Trophoblast cell (in vitro differentiated cells and primary cell): ENCODE results near the gene RAD51B.

Experiments used
- DNase-seq, 2 donors: peaks; one replicate each; pipeline ENCODE4 v3.0.0-alpha.2; 2016
- H2AFZ ChIP-seq: 2 replicates; pipeline ENCODE4 v1.6.1; 2013; ENCODE audit warnings: low read length, moderate library complexity, mild to moderate bottlenecking; ENCODE audit not compliant: insufficient read depth, poor library complexity
- H2AK5ac ChIP-seq: 2 replicates; pipeline ENCODE4 v1.6.1; 2013; ENCODE audit warnings: mild to moderate bottlenecking, low read length
- H2BK120ac ChIP-seq: 2 replicates; pipeline ENCODE4 v1.6.1; 2013; ENCODE audit warnings: low read length, mild to moderate bottlenecking, moderate library complexity; ENCODE audit not compliant: insufficient read depth, poor library complexity
- H2BK12ac ChIP-seq: 2 replicates; pipeline ENCODE4 v1.6.1; 2013; ENCODE audit warnings: mild to moderate bottlenecking, low read length, moderate library complexity
- H2BK5ac ChIP-seq: 2 replicates; pipeline ENCODE4 v1.6.1; 2013; ENCODE audit warnings: low read length, low read depth, moderate library complexity, mild to moderate bottlenecking; ENCODE audit not compliant: poor library complexity
- H3K14ac ChIP-seq: 2 replicates; pipeline ENCODE4 v1.6.1; 2013; ENCODE audit warnings: mild to moderate bottlenecking, low read length
- H3K18ac ChIP-seq: 2 replicates; pipeline ENCODE4 v1.6.1; 2013; ENCODE audit warnings: mild to moderate bottlenecking, low read length
- H3K23ac ChIP-seq: 2 replicates; pipeline ENCODE4 v1.6.1; 2013; ENCODE audit warnings: low read length
- H3K27ac ChIP-seq: 2 replicates; pipeline ENCODE4 v1.5.1; 2013; ENCODE audit warnings: low read depth, mild to moderate bottlenecking, inconsistent platforms, low read length, moderate library complexity
- H3K27me3 ChIP-seq: 2 replicates; pipeline ENCODE4 v1.6.1; 2013; ENCODE audit warnings: inconsistent platforms, mild to moderate bottlenecking, low read length, moderate library complexity; ENCODE audit not compliant: insufficient read depth
- H3K36me3 ChIP-seq, 2 experiments: 1 replicate in 1 of 2; 2 replicates in 1 of 2; pipeline ENCODE4 v1.6.1; 2013; ENCODE audit warnings: low read length in 2 of 2, mild to moderate bottlenecking in 2 of 2, moderate library complexity in 1 of 2; ENCODE audit not compliant: insufficient read depth in 2 of 2, control insufficient read depth in 1 of 2
- H3K4ac ChIP-seq: 2 replicates; pipeline ENCODE4 v1.6.1; 2013; ENCODE audit warnings: low read depth, mild to moderate bottlenecking, low read length, moderate library complexity
- H3K4me1 ChIP-seq, 2 experiments: 1 replicate in 1 of 2; 2 replicates in 1 of 2; pipeline ENCODE4 v1.6.1; 2013; ENCODE audit warnings: low read length in 2 of 2, mild to moderate bottlenecking in 2 of 2, moderate library complexity in 1 of 2; ENCODE audit not compliant: insufficient read depth in 2 of 2, control insufficient read depth in 1 of 2
- H3K4me2 ChIP-seq: 2 replicates; pipeline ENCODE4 v1.6.1; 2013; ENCODE audit warnings: inconsistent platforms, mild to moderate bottlenecking, low read length, moderate library complexity
- H3K4me3 ChIP-seq: 2 replicates; pipeline ENCODE4 v1.5.1; 2013; ENCODE audit warnings: mild to moderate bottlenecking, low read depth, low read length, inconsistent platforms
- H3K79me1 ChIP-seq: one replicate; pipeline ENCODE4 v1.6.1; 2013; ENCODE audit warnings: low read length
- H3K79me2 ChIP-seq: 2 replicates; pipeline ENCODE4 v1.6.1; 2013; ENCODE audit warnings: low read length, mild to moderate bottlenecking; ENCODE audit not compliant: control insufficient read depth, insufficient read depth, poor library complexity
- H3K9ac ChIP-seq: 2 replicates; pipeline ENCODE4 v1.6.1; 2013; ENCODE audit warnings: mild to moderate bottlenecking, low read length
- H3K9me3 ChIP-seq: 2 replicates; pipeline ENCODE4 v1.6.1; 2013; ENCODE audit warnings: low read depth, mild to moderate bottlenecking, control low read depth, inconsistent platforms, low read length; ENCODE audit not compliant: insufficient read depth
- H4K12ac ChIP-seq: 2 replicates; pipeline ENCODE4 v1.6.1; 2013; ENCODE audit warnings: low read depth, mild to moderate bottlenecking, low read length, moderate library complexity
- H4K8ac ChIP-seq: 2 replicates; pipeline ENCODE4 v1.6.1; 2013; ENCODE audit warnings: low read depth, mild to moderate bottlenecking, low read length, moderate library complexity
- H4K91ac ChIP-seq: one replicate; pipeline ENCODE4 v1.6.1; 2013; ENCODE audit warnings: low read depth, mild to moderate bottlenecking, low read length, moderate library complexity
- WGBS: extraction: QIAGEN DNeasy Blood & Tissue Kit; methylation state at CpG from one replicate; pipeline ENCODE4 v1.1.7; 2013; ENCODE audit warnings: missing lambda C conversion rate; ENCODE audit not compliant: insufficient read length, insufficient coverage; ENCODE audit errors: extremely low coverage; 5-methylcytosine and 5-hydroxymethylcytosine counted together

RAD51B gene

DNA sequence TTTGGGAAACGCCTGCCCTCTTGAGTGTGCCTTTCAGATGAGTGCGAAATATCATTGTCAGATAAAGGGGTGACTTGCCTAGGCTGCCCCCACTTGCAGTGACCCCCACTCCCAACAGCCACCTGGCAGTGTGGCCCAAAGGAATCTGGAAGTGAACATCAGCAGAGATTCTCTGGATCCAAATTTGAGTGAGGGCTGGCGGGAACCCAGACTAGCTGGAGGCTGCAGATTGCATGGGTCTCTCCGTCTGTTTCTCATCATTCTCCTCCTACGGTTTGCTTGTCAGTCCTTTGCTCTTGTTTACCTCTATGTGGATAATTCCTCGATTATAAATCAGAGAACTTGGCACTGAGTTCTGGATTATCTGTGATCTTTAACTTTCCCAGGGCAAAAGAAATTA is 692.5 kb downstream of the RAD51B start:
- Histone ChIP-seq H3K27me3 (no peaks in the 10 kb centered on the region), H3K9me3 (peaks cover 2% of the 10 kb centered on the region), H2AK5ac (peak overlapping the region; percentile 81), H3K36me3 (no peaks in the 10 kb centered on the region), H2BK5ac (peak overlapping the region; percentile 59), H2BK120ac (peak overlapping the region; percentile 36), H3K4me1 (peaks cover 22 to 23% of the 10 kb centered on the region in 2 experiments), H4K91ac (peak overlapping the region; percentile 83), H3K4me3 (no peak overlapping the region), H3K9ac (no peak overlapping the region), H3K79me2 (peaks cover 2% of the 10 kb centered on the region), H2AFZ (no peak overlapping the region), H3K27ac (no peak overlapping the region), H3K23ac (no peak overlapping the region), H4K12ac (no peak overlapping the region), H3K4ac (peak overlapping the region; percentile 17), H3K79me1 (peaks cover 45% of the 10 kb centered on the region), H2BK12ac (peak overlapping the region; percentile 97), H3K14ac (peak overlapping the region; percentile 54), H3K4me2 (no peak overlapping the region), H3K18ac (peak overlapping the region; percentile 75), H4K8ac (peak overlapping the region; percentile 22)
- DNase-seq: no peak
- WGBS: no CpG with 5 or more reads among the region's 6 CpGs

DNA sequence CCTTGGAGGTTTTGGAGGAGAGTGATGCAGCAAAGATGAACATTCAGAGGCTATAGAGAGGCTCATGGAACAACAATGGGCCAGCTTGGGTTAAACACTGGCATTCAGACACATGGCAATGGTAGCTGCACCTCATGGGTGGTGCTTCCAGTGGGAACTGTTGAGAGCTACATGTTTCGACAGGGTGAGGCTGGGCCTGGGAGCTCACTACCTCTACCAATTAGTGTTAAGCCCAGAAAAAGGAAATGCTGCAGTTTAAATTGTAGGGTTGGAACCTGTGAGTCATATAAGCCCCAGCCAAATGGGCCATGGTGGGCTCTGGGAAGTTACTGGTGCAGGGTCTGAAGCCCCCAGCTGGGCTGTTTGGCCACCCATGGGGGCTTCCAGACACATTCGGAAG is 693.6 kb downstream of the RAD51B start:
- H3K36me3 ChIP-seq: no peaks in the 10 kb centered on the region
- H3K27ac ChIP-seq: peak overlapping the region; percentile 74
- H2BK12ac ChIP-seq: peak overlapping the region; percentile 91
- peak overlapping the region; percentile 60 for H2AK5ac ChIP-seq
- no peak for DNase-seq
- peak overlapping the region; percentile 30 for H3K4ac ChIP-seq
- no CpG with 5 or more reads among the region's 2 CpGs for WGBS
- H3K14ac ChIP-seq: peak overlapping the region; percentile 52
- H3K4me2 ChIP-seq: no peak overlapping the region
- peak overlapping the region; percentile 62 for H2BK5ac ChIP-seq
- peaks cover 2% of the 10 kb centered on the region for H3K9me3 ChIP-seq
- H3K18ac ChIP-seq: peak overlapping the region; percentile 73
- peaks cover 2% of the 10 kb centered on the region for H3K79me2 ChIP-seq
- H3K79me1 ChIP-seq: peaks cover 38% of the 10 kb centered on the region
- H4K8ac ChIP-seq: peak overlapping the region; percentile 55
- H3K4me3 ChIP-seq: no peak overlapping the region
- no peak overlapping the region for H3K9ac ChIP-seq
- H3K27me3 ChIP-seq: no peaks in the 10 kb centered on the region
- no peak overlapping the region for H4K12ac ChIP-seq
- H2AFZ ChIP-seq: no peak overlapping the region
- H3K23ac ChIP-seq: no peak overlapping the region
- H4K91ac ChIP-seq: peak overlapping the region; percentile 87
- peaks cover 23 to 24% of the 10 kb centered on the region in 2 experiments for H3K4me1 ChIP-seq
- H2BK120ac ChIP-seq: peak overlapping the region; percentile 70

DNA sequence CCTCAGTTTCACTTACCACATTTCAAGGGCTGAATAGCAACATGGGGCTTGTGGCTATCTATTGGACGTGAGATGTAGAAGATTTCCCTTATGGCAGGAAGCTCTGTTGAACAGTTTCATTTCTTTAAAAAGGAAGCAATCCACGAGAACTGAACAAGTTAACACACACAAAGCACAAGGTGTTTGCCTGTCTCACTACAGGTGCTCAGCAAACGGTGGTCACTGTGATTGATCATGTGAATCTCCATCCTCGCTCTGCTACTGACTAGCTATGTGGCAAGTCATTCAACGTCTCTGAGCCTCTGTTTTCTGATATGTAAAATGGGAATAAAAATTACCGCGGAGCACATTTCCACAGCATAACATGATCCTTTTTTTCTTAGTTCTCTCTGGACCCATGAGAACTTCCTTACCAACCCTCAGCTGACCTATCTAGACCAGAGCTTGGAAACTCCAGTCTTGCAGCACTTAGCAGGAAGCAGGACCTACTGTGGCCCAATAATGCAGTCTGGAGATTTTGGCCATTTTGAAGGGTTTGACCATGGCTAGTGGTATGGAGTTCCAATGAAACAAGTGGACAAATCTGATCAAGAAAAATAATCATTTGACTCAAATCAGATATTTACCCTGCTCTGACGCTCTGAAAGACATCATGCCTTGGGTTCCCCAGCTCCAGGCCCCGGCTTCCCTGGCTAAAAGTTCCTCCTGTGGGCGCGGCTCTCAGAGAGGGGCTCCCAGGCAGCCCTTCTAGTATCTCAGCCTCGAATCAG is 694.4 kb downstream of the RAD51B start:
- H3K36me3 ChIP-seq: no peaks in the 10 kb centered on the region

DNA sequence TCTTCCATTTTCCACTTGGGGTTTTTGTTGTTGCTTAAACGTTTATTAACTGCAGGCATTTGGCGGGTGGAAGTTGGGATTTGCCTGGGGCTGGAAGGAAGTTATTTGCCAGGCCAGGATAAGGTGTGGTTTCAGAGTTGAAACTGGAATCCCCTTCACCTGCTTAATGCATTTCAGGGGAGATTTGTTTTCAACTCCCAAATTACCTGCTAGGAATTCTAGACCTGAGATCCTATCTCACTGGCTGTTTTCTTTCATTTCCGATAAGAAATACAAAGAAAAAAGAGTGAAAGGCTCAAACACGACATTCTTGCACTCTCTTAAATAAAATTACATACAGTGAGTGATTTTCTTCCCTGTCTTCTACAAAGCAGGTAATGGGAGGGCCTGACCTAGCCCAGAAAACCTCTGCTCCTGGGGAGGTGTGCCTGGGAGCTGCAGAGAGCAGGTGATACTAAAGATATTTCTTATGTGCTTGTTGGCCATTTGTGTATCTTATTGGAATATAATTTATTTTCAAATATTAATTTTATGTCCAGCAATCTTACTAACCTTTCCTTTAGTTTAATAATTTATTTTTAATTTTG is 695.1 kb downstream of the RAD51B start:
- Histone ChIP-seq H3K4me1 (peaks cover 26 to 28% of the 10 kb centered on the region in 2 experiments), H3K27me3 (no peaks in the 10 kb centered on the region), H3K9ac (no peak overlapping the region), H3K36me3 (no peaks in the 10 kb centered on the region), H3K23ac (no peak overlapping the region), H2BK12ac (no peak overlapping the region), H3K14ac (no peak overlapping the region), H3K9me3 (no peaks in the 10 kb centered on the region), H2BK120ac (peak overlapping the region; percentile 90), H2BK5ac (peak overlapping the region; percentile 18), H4K8ac (peak overlapping the region; percentile 59), H3K79me2 (peaks cover 2% of the 10 kb centered on the region), H3K27ac (peak overlapping the region; percentile 74), H4K91ac (no peak overlapping the region), H3K79me1 (peaks cover 39% of the 10 kb centered on the region), H3K18ac (no peak overlapping the region), H2AFZ (no peak overlapping the region), H3K4me2 (no peak overlapping the region), H2AK5ac (no peak overlapping the region), H4K12ac (no peak overlapping the region), H3K4ac (no peak overlapping the region), H3K4me3 (no peak overlapping the region)
- peak; percentile 46 to 47 for DNase-seq
- WGBS: no CpG with 5 or more reads among the region's 4 CpGs

More for the DNA sequence above, 694.4 kb downstream of the RAD51B start:
- no peaks in the 10 kb centered on the region for H3K9me3 ChIP-seq
- H3K27ac ChIP-seq: peak overlapping the region; percentile 74
- H3K4ac ChIP-seq: no peak overlapping the region
- H4K12ac ChIP-seq: no peak overlapping the region
- H3K18ac ChIP-seq: no peak overlapping the region
- peak overlapping the region; percentile 18 for H2BK5ac ChIP-seq
- H3K79me2 ChIP-seq: peaks cover 2% of the 10 kb centered on the region
- H3K23ac ChIP-seq: no peak overlapping the region
- peak overlapping the region; percentile 54 for H3K14ac ChIP-seq
- H4K8ac ChIP-seq: peak overlapping the region; percentile 67
- peak overlapping the region; percentile 90 for H2BK120ac ChIP-seq
- H3K79me1 ChIP-seq: peaks cover 34% of the 10 kb centered on the region
- WGBS: no CpG with 5 or more reads among the region's 12 CpGs
- H3K4me1 ChIP-seq: peaks cover 26% of the 10 kb centered on the region in 2 experiments
- H3K27me3 ChIP-seq: no peaks in the 10 kb centered on the region
- no peak overlapping the region for H2AK5ac ChIP-seq
- peak in 1 of 2 donors; percentile 64 for DNase-seq
- peak overlapping the region; percentile 93 for H2BK12ac ChIP-seq
- no peak overlapping the region for H3K4me2 ChIP-seq
- H2AFZ ChIP-seq: no peak overlapping the region
- peak overlapping the region; percentile 96 for H4K91ac ChIP-seq
- no peak overlapping the region for H3K4me3 ChIP-seq
- no peak overlapping the region for H3K9ac ChIP-seq
